Amniotic epithelial cell (primary cell): ENCODE data around the gene MGAT4A.

Experiments used
- DNase-seq: peaks from one replicate; pipeline ENCODE4 v3.0.0-alpha.2; 2010; ENCODE audit warnings: low read depth

Gene MGAT4A

DNA sequence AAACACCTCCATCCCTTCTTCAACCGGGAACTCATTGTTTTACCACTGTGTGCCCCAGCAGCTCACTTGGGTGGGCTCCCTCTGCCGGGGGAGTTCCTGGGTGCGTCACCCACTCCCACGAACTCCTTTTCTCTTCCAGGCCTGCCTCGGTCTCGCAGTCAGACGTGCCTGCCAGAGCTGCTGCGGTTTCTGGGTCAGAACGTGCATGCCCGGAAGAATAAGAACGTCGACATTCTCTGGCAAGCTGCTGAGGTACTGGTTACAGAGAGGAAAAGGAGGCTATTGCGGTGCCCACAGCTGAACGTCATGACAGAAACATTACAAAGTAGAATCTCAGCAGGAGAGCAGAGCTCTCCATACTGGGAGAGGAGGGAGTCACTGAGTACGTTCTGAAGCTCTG, 158.3 kb downstream of the MGAT4A start:
- no peak for DNase-seq

DNA sequence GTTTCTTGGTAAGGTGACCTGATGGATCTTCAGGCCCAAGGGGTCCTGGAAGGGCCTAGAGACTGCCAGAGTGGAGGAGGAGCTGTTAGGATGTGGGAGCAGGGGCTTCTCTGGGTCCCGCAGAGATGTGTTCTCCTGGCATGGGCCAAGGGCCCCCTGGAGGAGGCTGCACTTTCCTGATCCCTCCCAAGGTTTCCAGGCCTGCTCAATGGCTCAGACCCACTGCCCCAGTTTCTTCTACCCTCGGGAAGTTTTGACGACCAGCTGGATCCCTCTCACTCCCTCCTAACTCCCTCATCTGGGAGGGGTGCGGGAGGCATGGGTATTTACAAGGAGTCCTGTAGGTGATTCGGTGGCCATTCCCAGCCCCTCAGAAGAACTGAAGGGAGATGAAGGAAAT, 158.7 kb downstream of the MGAT4A start:
- no peak for DNase-seq

DNA sequence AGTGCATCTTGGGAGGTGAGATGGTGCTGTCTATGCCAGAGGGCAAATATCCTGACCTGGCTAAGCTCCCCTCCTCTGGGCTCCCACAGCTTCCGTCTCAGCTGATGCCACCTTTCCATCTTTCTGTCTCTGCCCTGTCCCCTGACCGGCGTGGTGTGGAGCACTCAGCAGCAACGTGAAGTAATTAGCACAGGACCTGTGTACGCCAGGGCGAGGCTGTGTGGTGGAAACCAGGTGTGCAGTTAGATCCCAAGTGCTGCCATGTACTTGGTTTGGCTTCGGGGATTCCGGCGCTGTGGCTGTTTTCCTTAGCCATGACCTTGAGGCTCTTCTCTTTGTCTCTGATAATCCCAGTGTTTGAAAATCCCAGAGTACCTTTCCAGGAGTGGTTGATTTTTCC, 159.1 kb downstream of the MGAT4A start:
- DNase-seq: no peak

DNA sequence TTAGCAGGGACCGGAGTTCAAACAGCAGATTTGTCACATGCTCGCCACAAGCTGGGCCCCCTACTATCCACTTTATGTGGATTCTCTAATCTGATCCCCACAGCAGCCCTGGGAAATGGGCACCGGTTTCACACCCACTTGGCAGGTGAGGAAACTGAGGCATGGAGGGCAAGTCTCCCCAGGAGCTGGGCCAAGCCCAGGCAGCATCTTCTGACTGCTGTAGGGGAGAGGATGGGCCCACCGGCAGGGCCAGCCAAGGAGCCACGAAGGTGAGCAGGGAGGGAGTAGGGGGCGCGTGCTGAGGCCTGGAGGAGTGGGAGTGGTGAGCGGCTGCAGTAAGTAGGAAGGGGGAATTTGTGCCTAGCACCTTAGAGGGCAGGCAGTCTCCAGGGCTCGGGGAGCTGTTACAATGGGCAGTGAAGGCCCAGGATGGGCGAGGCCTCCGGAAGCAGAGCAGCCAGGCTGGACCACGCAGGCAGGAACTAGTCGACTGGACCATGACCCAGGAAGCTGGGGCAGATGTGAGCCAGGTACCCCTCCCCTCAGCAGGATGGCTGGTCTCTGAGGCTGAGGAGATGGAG, 159.7 kb downstream of the MGAT4A start:
- DNase-seq: no peak

DNA sequence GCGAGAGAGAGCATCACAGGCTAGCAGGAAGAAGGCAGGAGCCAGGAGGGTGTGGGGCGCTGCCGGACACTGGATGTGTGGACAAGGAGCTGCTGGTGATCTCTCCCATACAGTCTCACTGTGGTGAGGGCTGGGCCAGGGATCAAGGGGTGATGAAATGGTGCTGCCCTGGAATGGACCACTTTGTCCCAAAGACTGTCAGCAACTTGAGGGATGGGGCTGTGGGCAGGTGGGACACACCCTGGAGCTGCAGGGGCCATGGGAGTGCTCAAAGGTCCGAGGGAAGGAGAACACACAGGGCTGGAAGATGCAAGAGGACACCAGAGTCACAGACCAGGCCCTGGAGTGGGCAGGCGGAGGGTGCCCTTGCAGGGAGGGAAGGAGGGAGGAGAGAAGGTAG, 160.6 kb downstream of the MGAT4A start:
- no peak for DNase-seq

DNA sequence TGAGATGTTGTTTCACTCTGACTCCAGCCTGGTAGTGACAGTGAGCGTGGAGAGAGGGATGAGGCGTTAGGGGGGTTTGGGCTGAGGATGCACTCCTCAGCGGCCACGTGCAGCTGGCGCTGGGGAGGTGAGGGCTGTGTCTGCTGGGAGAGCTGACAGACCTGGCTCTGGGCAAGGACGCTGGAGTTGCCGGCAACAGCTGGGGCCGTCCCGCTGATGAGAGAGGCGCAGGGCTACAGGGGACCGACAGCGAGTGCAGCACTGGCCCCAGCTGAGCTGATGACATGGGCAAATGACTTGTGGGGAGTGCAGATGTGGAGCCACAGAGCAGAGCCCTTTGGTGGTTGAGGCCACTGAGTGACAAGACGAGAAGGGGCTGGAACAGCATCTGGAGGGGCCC, 161.0 kb downstream of the MGAT4A start:
- DNase-seq: no peak

DNA sequence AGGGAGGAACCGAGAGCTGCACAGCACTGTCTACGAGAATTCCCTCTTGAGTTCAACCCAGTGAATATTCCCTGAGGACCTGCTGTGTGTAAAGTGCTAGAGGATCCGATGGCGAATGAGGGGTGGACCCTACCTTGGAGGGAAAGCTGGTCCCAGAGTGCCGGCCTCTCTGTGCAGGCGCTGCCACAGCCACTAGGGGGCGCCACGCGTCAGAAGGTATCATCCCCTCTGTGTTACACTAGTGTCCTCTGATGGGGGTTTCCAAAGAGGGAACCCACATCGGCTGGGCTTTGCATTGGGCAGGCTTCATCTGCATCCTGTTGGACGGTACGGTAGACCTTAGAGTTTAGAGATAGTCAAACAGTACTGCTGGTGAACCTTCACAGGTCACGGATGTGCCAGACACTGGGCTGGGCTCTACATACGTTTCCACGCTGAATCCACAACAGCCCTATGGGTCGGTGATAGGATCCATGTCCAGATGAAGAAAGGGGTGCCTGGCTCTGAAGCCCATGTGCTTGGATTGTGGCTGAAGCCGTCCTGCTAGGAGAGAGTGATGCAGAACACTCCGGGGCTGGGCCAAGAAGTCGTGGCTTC, 161.6 kb downstream of the MGAT4A start:
- DNase-seq: no peak
